ENCODE data around the gene PUS7.

DNA sequence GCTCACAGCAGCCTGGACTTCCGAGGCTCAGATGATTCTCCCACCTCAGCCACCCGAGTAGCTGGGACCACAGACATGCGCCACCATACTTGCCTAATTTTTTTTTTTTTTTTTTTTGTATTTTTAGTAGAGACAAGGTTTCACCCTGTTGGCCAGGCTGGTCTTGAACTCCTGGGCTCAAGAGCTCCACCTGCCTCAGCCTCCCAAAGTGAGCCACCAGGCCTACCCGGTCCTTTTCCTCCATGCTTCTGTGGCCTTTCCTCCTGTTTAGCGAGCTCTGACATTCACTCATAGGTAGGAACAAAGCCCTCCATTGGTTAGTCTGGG lies 83.3 kb downstream of the PUS7 start:
- TF ChIP-seq, protein P1, sequence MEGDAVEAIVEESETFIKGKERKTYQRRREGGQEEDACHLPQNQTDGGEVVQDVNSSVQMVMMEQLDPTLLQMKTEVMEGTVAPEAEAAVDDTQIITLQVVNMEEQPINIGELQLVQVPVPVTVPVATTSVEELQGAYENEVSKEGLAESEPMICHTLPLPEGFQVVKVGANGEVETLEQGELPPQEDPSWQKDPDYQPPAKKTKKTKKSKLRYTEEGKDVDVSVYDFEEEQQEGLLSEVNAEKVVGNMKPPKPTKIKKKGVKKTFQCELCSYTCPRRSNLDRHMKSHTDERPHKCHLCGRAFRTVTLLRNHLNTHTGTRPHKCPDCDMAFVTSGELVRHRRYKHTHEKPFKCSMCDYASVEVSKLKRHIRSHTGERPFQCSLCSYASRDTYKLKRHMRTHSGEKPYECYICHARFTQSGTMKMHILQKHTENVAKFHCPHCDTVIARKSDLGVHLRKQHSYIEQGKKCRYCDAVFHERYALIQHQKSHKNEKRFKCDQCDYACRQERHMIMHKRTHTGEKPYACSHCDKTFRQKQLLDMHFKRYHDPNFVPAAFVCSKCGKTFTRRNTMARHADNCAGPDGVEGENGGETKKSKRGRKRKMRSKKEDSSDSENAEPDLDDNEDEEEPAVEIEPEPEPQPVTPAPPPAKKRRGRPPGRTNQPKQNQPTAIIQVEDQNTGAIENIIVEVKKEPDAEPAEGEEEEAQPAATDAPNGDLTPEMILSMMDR (IDR thresholded peaks at IDR 0.05): no peak
- no peak for TF ChIP-seq POLR2A (IDR thresholded peaks at IDR 0.05)
- no peak for TF ChIP-seq EP300 (IDR thresholded peaks at IDR 0.05)
- TF ChIP-seq POLR2AphosphoS5 (IDR thresholded peaks at IDR 0.05): no peak

Data from upper lobe of left lung (tissue), 4 donors.